GM03348 (cell line): Measurements from ENCODE around the gene SPRED2.

Experiments
- DNase-seq: peaks from one replicate; pipeline ENCODE4 v3.0.0; 2012; ENCODE audit warnings: low spot score

The SPRED2 gene

DNA sequence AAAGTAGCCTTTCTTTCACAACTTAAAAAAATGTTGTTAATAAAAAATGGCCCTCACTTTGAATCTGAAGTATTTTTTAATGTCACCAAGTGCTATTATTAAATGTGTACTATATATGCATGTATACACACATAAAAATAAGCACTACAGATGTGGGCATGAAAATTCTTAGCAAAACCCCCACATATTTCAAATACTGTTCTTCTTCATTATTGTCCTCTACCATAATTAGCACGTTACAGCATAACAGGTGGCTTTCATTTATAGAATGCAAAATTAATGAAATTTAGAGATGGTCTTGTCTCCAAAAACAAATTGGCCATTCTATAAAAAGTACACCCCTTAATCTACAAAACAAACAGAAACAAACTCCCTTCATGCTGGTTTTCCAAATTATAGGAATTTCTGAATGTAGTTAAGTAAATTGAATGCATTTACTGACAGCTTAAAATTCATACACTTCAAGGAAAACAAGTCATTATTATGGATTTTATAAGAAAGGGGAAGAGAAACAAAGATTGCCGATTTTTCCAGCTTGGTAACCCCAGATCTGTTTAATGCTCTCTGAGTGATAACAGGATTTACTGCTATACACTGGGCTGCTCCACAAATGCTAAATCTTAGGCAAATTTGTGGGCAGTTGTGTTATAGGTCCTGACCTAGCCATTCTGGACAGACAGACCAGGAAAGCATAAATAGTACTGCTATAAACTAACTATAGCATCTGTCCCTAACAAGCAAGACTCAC lies 67.2 kb downstream of the SPRED2 start:
- no peak for DNase-seq

DNA sequence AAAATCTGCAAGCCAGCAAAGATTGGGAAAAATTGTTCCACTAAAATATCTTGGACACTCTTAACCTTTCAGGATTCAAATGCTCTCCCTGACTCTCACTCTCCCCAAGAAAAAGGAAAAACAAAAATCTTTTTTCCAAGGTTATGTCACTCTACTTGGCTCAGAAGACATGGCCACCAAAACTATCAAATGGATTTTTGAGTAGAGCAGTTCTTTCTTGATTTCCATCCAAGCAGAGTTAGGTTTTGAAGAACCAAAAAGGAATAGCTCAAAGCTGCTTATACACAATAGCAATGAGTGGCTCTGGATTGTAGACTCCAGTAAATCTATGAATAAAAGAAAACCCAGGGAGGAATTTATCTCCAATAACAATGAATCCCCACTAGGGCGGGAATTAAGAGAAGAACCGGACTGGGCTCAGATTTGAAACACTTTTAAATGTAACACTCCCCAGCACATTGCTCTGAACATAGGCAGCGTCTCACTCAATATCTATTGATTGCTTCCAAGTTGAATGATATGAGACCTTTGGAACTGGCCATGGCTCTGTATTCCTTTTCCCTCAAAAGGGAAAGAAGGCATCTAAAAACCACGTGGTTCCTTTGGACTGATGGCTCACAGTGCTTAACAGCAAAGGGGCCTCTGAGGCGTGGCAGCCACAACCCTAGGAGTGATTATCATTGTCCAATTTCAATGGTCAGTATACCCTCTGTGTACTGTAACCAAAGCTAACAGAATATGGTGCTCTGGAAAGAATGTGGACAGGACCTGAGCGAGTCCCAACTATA lies 68.3 kb downstream of the SPRED2 start:
- no peak for DNase-seq

DNA sequence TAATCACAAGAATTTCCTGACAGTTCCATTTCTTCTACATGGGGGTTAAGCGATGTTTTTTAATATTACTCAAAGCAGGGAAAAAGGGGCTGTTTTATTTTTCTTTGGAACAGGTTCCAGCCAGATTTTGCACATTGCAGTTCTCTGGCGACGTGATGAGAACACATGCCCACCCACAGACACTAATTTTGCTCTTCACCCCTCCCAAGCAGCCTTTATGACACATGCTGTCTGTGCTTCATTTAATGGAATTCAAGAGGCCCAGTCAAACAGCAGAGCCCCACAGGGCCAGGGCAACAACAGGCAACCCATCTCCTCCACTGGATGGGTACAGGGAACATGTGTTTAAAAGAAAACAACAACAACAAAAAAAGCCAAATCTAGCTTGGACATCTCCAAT lies 70.8 kb downstream of the SPRED2 start:
- peak; percentile 62 for DNase-seq

DNA sequence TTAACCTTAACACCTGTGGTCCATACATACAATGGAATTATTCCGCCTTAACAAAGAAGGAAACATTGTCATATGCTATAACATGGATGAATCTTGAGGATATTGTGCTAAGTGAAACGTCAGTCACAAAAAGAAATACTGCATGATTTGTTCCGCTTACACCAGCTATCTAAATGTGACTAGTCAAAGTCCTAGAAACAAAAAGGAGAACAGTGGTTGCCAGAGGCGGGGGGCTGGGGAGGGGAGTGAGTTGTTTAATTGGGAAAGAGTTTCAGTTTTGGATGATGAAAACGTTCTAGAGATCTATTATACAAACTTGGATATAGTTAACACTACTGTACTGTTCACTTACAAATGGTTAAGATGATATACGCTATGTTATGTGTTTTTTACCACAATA lies 72.0 kb downstream of the SPRED2 start:
- no peak for DNase-seq

DNA sequence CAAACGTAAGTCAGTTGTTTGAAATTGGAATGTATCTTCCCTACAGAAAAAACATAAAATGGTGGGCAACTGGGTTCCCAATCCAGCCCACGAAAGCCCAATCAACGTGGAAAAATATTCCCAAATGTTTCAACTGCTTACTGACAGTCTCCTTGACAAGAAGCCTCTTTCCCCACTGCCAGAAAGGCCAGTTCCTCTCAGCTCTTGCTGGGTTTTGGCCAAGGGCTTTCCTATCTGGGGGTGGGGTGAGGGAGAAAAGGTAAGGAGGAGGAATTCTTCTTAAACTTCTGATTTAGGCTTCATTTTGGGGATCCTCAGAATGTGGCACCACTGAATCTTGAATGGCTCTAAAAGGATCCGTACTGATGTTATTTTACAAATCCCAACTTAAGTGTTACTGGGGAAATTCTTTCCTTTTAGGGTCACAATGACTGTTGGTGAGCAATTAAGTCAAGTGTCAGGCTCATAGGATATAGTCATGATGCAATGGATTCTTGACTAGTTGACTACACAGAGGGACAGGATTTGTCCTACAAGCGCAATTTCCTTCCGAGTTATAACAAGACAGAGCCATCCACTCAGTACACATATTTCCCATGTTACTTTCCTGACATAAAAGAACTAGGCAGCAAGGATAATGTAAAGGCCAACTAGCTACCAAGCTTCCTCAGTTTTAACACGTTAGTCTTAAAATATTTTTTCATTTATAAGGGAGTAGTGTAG lies 73.6 kb downstream of the SPRED2 start:
- DNase-seq: no peak

DNA sequence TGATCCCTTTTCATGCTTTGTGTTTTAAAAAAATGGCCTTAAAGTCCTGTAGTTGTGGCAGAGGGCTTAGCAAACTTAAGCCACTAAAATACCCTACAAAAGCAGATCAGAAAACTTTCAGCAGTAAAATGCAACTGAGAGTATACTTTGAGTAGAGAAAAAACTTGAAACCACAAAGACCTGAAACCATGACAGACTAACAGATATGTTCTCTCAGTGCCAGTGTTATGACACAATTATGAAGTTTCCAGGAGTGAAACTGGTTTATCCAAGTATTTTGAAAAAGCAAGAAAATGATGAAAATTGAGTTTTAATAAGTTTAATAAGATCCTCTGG lies 74.5 kb downstream of the SPRED2 start:
- DNase-seq: no peak

DNA sequence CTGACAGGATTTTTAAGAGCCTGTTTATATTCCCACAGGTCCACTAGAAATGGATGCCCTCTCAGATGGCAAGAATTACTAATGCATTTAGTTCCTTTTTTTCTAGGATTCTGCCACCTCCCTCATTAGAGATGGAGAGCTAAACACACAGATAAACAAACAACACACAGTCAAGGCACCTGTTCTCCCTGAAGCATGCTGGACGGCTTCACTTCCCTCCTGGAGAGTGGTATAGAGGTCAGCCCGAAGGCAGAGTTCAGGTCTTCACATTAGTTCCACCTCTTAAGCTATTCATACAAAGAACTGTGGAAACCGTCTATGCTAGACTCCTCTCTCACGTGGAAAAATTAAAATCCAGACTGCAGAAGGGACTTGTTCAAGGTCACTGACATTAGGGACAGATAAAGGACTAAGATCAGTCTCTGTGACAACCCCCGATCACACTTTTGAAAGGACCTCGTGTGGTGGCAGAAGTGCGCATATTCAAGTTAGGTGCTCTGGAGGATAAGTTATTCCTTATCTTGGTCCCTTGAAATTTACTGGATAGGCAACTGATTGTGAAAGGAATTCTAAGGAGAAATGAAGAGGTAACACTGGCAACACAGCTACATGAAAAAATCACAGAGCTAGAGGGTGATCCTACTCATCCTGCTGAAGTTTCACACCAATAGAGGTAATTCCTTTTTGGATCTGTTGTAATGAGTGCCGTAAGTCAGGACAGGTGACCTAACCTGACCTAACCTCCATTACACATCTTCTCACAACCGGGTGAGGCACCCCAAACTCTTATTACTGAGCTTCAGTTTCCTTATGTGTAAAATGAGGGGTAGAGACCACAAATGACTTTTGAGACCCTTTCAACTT lies 75.1 kb downstream of the SPRED2 start:
- DNase-seq: no peak

DNA sequence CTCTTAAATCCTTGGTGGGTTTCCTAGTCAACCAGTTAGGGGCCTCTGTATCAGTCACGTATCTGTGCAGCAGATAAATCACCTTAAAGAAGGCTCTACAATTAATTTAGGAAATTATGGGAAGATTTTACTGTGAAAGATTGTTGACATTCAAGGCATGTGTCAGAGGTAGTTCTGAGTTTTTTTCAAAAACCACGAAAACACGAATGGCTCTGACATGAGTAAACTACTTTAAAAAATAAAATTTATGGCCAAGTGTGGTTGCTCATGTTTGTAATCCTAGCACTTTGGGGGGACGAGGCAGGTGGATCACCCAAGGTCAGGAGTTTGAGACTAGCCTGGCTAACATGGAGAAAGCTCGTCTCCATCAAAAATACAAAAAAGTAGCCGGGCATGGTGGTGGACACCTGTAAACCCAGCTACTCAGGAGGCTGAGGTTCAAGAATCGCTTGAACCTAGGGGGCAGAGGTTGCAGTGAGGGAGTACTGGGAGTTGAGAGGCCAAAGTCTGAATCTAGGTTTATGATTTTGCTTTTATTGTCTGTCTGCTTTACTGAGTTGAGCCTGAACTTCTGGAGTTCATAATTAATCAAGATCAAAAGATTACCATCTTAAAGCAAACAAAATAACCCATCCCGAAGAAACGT lies 77.1 kb downstream of the SPRED2 start:
- no peak for DNase-seq

DNA sequence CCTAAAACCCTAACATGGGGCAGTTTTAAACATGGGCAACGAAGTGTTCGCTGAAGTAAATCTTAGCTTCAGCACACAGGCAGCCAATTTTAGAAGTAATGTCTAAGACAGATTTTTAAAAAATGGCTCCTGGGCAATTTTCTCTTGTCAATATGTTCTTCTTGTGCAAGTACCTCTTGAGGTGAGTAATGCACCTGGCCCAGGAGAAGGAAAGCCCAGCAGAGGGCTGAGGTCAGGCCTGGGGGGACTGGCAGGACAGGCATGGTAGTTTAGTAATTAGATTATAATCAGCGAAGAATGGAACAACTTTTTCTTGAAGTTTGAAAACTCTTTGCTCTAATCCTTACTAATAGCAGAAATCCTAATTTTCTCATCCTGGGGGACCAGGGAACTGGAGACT lies 77.6 kb downstream of the SPRED2 start:
- no peak for DNase-seq

DNA sequence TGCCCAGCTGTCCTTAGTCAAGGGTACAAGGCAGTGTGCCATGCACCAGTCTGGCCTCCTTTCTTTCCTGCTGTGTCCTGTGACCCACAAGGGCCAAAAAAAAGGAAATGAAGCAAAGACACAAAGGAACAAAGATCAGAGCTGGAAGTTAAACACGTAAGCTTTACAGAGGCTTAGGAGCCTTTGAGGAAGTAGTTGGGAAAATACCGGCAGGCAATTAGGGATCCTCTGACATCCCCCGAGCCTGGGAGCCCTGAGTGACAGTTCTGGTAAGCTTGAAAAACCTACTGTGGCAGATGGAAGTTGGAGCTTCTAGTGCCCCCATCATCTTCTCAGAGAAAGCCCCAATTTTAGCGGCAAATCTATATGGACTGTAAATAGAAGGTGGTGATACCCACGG lies 78.5 kb downstream of the SPRED2 start:
- no peak for DNase-seq

DNA sequence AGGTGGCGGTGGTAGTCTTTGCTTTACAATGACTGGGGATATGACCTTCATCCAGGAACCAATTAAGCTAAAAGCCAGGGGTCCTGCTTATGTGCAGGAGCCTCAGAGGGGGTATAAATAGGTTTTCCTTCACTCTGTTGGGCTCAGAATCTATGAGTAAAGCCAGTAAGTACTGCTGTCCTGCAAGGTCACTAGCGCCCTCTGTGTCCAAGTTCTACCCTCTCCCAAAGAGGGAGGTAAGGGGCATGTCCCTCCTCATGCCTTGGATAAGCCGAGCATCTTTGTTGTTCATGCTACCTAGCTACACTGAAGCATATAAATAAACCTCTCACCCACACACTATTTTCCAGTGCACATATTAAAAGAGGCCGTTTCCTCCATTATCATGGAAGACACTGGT lies 79.4 kb downstream of the SPRED2 start:
- DNase-seq: no peak

DNA sequence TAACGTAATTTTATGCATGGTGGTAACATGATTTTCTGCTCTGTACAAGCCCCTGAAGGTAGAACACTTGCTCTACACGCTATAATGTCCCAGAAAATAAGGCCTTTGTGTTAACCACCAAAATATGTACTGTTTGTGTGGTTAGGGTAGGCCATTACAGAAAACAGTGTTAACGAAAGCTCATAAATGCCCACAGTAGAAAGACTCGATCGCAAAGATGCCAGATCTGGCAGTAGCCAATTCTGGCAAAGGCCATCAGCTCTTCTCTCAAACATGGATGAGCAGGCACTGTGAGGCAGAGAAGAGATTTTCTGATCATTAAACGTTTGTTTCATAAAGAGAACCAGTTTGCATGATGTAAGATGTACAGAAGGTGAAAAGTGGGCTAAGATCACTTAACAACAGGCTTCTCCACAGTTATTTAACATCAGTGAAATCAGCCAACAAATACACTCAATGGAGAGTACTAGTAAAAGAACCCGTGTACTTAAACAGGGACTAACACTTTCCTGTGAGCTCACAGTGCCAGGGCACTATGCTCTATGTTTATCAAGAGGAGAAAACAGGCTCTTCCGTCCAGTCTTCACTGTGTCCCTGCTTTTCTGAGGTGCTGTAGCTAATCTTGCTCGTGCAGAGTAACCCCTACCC lies 80.3 kb downstream of the SPRED2 start:
- DNase-seq: no peak

DNA sequence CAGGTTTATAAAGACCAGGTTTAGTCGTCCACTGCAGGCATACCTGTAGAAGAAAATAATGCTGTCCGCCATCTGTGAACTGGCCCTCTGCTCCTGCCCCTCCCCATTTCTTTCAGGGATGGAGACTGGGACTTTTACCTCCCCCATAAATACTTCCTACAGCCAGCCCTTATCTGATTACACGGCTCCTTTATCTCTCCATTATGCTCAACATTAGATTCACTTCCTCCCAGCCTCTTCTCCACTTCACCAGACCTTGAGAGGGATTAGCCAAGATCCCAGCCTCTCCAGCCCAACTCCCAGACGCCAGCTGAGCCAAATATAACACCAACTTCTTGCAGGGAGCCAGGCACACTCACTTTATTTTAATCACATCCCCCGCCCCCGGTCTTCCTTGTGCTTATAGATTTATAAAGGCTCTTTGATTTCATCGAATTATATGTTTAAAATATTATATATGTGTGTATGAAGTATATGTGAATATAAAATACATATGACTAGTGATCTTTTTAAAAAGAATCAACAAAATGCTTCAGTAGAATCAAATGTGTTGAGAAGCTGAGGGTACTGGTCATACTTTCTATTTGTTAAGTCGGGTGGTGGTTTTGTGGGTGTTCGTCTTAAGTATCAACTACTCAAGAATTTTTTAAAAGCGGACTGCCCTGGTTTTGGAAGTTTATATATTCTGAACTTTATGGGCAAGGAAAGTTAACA lies 81.0 kb downstream of the SPRED2 start:
- peak; percentile 16 for DNase-seq

DNA sequence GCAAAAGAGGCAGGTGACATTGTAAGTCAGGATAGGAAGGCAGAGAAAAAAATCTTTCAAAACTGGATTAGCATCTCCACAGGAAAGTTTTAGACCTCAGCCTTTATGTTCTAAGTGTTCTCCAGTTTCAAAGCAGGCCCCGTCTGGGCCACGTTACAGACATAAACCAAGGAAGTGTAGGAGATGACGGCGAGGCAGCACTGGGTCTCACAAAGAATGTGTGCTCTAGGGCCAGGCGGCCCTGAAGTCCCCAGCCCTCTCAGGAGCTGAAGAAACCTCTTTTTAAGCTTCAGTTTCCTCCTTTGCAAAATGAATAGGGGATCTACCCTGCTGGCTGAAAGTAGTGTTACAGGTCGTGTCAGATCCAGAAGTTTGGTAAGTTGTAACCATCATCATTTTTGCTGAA lies 81.7 kb downstream of the SPRED2 start:
- DNase-seq: peak; percentile 10

DNA sequence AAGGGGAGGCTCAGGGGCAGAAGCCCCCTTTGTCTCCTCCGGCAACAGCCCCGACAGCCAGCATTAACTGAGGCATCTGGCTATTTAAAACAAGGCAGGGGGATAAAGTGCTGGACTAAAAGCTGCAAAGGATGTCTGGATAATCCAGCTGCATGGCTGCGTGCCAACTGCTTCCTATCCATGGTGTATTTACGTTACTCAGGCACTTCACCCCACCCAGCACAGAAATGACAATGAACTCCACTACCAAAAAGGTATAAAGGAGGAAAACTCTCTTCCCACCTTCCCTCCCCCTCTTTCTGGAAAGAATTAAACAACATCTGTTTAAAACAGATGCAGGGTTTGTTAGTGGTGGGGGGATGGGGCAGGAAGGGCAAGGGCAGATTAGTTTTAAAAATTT lies 82.5 kb downstream of the SPRED2 start:
- peak; percentile 36 for DNase-seq

DNA sequence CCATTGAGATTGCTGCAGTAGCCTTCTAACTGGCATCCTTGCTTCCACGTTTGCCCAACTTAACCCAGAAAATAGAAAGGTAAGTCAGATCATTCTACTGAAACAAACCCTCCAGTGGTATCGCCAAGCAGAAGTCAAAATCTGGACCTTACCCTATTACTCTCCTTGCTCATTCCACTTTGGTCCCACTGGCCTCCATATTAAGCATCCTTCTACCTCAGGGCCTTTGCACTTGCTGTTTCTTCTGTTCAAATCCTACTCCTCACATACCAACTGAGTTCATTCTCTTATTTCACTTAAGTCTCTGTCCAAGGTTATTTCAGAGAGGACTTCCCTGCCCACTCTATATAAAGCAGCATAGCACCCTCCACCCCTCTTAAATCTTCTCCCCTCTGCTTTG lies 84.5 kb downstream of the SPRED2 start:
- no peak for DNase-seq

DNA sequence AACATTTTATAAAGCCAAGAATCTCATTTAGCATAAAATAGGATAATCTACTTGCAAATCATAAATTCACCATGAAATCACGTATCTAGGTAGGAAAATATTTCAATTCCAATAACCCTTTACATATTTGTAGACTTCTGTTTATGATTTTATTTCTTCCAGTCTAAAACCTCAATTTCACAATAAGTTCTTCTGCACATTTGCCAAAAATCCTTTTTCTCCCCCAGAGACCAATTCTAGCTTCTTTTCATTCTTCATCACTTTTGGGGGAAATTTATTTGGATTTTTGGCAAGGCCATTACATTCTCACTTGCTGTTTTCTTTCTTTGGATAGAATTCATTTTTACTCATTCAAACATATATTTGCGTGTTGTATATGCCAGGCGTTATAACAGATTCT lies 86.8 kb downstream of the SPRED2 start:
- peak; percentile 65 for DNase-seq

DNA sequence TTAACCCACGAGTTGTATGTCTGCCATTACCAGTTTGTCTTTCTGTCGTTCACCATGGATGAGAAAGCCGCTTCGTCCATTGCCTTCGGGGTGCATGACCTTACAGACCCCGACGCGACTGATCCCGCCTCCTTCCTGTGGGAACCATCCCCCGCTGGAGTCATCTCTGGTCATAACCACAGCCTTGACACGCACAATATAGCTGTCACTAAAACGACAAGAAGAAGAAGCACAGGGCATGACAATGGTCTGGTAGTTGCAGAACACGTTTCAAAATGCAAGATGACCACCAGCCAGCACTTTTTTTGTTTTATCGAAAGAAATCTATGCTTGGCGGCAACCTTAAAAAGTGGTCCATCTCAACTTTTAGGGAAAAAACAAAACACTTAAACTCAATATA lies 87.7 kb downstream of the SPRED2 start:
- no peak for DNase-seq

DNA sequence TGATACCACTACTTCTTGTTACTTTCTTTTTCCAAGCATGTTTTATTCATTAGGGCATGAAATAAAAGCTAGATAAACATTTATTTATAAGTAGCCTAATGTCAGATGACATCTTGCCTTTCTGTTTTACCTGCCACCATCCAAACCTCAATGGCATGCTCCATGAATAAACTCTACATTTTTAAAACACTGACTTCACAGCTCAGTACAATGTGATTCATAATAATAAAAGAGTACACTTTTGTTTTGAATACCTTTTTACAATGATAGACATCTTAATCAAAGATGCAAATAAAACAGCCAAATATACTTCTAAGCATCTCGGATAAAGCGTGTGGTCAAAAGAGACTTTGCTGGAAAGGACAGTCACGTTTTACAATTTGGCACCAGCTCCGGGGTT lies 88.2 kb downstream of the SPRED2 start:
- DNase-seq: no peak

DNA sequence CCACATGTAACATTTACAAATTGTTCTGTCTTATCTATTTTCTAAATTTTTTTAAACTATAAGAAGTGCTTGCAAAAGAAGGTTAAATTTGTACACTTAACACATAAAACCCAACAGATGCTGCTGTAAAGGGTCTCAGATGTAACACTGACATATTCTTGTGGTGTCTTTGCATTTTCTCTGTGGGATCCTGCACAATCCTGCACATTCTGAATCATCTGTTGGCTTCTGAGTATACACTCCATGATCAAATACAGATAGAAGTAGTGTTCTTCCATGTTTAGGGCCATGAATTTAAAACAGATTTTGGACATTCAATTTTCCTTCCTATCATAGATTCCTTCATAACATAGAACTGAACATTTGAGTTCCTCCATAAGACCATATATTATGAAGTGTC lies 89.0 kb downstream of the SPRED2 start:
- DNase-seq: no peak
